GM06990 (cell line): ENCODE results near the gene GOLM1.

Source experiments
- DNase-seq: peaks from one replicate; pipeline ENCODE4 v3.0.0-alpha.2; 2011; ENCODE audit not compliant: insufficient read length; ENCODE audit errors: extremely low read depth
- H3K27me3 ChIP-seq: replicated peaks from 2 replicates; pipeline ENCODE4 v1.6.0; 2011; ENCODE audit warnings: low read length; ENCODE audit not compliant: control insufficient read depth, insufficient read depth
- H3K36me3 ChIP-seq: 2 replicates; pipeline ENCODE4 v1.5.1; 2011; ENCODE audit warnings: low read length; ENCODE audit not compliant: control insufficient read depth, insufficient read depth
- H3K4me3 ChIP-seq: replicated peaks from 2 replicates; pipeline ENCODE4 v1.5.1; 2011; ENCODE audit warnings: low read depth, mild to moderate bottlenecking, control low read depth, low read length
- TF ChIP-seq, protein P1 (sequence below): IDR thresholded peaks from 2 replicates; pipeline ENCODE4 v1.5.1; 2011; ENCODE audit warnings: low read length, control low read depth, mild to moderate bottlenecking, inconsistent platforms; ENCODE audit not compliant: insufficient read depth, poor library complexity, severe bottlenecking

Gene GOLM1

GRCh38 chr9:85987236-85987635, 112.1 kb downstream of the GOLM1 start:
- Histone ChIP-seq H3K27me3 (no peaks in the 10 kb centered on the region), H3K4me3 (no peak overlapping the region), H3K36me3 (peaks cover 2% of the 10 kb centered on the region)
- DNase-seq, result no peak
- TF ChIP-seq, protein P1, sequence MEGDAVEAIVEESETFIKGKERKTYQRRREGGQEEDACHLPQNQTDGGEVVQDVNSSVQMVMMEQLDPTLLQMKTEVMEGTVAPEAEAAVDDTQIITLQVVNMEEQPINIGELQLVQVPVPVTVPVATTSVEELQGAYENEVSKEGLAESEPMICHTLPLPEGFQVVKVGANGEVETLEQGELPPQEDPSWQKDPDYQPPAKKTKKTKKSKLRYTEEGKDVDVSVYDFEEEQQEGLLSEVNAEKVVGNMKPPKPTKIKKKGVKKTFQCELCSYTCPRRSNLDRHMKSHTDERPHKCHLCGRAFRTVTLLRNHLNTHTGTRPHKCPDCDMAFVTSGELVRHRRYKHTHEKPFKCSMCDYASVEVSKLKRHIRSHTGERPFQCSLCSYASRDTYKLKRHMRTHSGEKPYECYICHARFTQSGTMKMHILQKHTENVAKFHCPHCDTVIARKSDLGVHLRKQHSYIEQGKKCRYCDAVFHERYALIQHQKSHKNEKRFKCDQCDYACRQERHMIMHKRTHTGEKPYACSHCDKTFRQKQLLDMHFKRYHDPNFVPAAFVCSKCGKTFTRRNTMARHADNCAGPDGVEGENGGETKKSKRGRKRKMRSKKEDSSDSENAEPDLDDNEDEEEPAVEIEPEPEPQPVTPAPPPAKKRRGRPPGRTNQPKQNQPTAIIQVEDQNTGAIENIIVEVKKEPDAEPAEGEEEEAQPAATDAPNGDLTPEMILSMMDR, result no peak

GRCh38 chr9:85984457-85984856, 114.9 kb downstream of the GOLM1 start:
- no peak for DNase-seq
- H3K4me3 ChIP-seq, result no peak overlapping the region
- TF ChIP-seq, protein P1, result no peak
- peaks cover 4% of the 10 kb centered on the region for H3K36me3 ChIP-seq
- H3K27me3 ChIP-seq, result no peaks in the 10 kb centered on the region

- Histone ChIP-seq H3K36me3 (peaks cover 6% of the 10 kb centered on the region), H3K4me3 (no peak overlapping the region), H3K27me3 (no peaks in the 10 kb centered on the region)
- DNase-seq, result no peak
- TF ChIP-seq, protein P1, result no peak
These were observed 118.0 kb downstream of the GOLM1 start for GRCh38 chr9:85981369-85981768.

GRCh38 chr9:85978496-85978895, 120.9 kb downstream of the GOLM1 start:
- Histone ChIP-seq H3K27me3 (no peaks in the 10 kb centered on the region), H3K36me3 (peaks cover 3% of the 10 kb centered on the region), H3K4me3 (no peak overlapping the region)
- no peak for DNase-seq
- TF ChIP-seq, protein P1, result no peak
